Left ventricle myocardium inferior (tissue), 1 donor: ENCODE results near the gene SYNPR. TPM values are rescaled to one million over a fixed set of nuclear protein-coding genes. Genes with fewer than 3 reads are reported as not detected.

ENCODE experiments used
- DNase-seq: peaks from one replicate; pipeline ENCODE4 v3.0.0-alpha.2; 2020
- H3K27ac ChIP-seq: fragments of 200-600 bp; replicated peaks from 2 replicates; pipeline ENCODE4 v1.8.0; 2021
- H3K27me3 ChIP-seq: fragments of 200-600 bp; 2 replicates; pipeline ENCODE4 v1.8.0; 2021; ENCODE audit warnings: low read depth
- H3K36me3 ChIP-seq: fragments of 200-600 bp; 2 replicates; pipeline ENCODE4 v1.8.0; 2021
- H3K4me1 ChIP-seq: fragments of 200-600 bp; 2 replicates; pipeline ENCODE4 v1.8.0; 2021
- H3K4me3 ChIP-seq: fragments of 200-600 bp; 2 replicates; pipeline ENCODE4 v1.8.0; 2021; ENCODE audit warnings: mild to moderate bottlenecking, moderate library complexity
- H3K9me3 ChIP-seq: fragments of 200-600 bp; replicated peaks from 2 replicates; pipeline ENCODE4 v1.8.0; 2021
- intact Hi-C: fragments of 100-400 bp; cut with micrococcal nuclease; formaldehyde crosslinking; loops from one replicate; pipeline ENCODE4 v1.11.0; 2022
- total RNA-seq: library from RNA; stranded (reverse); fragmentation: NEBNext Ultra II Directional; extraction: Animal tissue kit (Norgen Biotek cat#: 25700); gene quantifications from one replicate; pipeline ENCODE4 v1.2.1, GENCODE V29; 2021
- TF ChIP-seq, protein P1 (sequence below): fragments of 200-600 bp; IDR thresholded peaks from 2 replicates; pipeline ENCODE4 v1.8.0; 2021; ENCODE audit warnings: antibody characterized with exemption, mild to moderate bottlenecking, borderline replicate concordance
- donor health status: DM: no; HTN: yes; CAD: no; lungs with severe emphysema.

Gene SYNPR
- total RNA-seq, 1 donor from 2014 or later: 0.93 TPM

DNA sequence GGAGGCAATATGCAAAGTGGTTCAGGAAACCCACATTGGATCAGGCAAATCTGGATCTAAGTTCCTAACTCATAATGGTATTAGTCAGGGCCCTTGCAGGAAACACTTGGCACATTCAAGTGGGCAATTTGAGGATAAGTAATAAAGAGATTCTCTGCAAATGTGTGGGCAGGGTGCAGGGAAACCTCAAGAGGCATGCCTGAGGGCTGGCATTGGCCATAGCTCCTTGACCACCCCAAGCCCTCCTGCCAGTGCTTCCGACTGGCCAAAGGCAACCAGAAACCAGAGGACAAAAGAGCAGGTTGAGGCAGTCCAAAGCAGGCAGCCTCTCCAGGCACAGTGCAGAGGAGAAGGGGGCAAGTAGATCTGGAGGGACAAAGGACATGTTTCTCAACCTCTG, 243.5 kb downstream of the SYNPR start:
- H3K4me3 ChIP-seq: no peak overlapping the region
- no peak for DNase-seq
- no peaks in the 10 kb centered on the region for H3K36me3 ChIP-seq
- H3K9me3 ChIP-seq: no peaks in the 10 kb centered on the region
- H3K27me3 ChIP-seq: peaks cover 27% of the 10 kb centered on the region
- no peaks in the 10 kb centered on the region for H3K4me1 ChIP-seq
- TF ChIP-seq, protein P1, sequence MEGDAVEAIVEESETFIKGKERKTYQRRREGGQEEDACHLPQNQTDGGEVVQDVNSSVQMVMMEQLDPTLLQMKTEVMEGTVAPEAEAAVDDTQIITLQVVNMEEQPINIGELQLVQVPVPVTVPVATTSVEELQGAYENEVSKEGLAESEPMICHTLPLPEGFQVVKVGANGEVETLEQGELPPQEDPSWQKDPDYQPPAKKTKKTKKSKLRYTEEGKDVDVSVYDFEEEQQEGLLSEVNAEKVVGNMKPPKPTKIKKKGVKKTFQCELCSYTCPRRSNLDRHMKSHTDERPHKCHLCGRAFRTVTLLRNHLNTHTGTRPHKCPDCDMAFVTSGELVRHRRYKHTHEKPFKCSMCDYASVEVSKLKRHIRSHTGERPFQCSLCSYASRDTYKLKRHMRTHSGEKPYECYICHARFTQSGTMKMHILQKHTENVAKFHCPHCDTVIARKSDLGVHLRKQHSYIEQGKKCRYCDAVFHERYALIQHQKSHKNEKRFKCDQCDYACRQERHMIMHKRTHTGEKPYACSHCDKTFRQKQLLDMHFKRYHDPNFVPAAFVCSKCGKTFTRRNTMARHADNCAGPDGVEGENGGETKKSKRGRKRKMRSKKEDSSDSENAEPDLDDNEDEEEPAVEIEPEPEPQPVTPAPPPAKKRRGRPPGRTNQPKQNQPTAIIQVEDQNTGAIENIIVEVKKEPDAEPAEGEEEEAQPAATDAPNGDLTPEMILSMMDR: no peak
- intact Hi-C loops: no loop called here
- H3K27ac ChIP-seq: no peak overlapping the region

DNA sequence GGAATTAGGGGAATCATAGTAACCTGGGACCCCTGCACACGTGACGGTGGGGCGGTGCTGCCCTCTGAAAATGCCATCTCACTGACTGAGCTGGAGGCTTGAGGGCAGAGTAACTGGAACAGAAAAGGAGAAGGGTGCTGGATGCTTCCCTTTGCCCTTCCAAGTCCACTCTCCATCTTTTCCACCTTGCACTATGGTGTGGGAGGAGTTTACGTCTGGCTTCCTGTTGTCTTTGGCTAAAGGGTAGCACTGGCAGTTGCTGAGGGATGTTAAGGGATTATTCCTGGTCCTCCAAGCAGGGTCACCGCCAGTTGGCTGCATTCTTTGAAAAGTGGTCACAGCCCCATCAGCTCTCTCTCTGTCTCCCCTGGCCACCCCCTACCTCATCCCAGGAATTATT, 245.0 kb downstream of the SYNPR start:
- TF ChIP-seq, protein P1: no peak

DNA sequence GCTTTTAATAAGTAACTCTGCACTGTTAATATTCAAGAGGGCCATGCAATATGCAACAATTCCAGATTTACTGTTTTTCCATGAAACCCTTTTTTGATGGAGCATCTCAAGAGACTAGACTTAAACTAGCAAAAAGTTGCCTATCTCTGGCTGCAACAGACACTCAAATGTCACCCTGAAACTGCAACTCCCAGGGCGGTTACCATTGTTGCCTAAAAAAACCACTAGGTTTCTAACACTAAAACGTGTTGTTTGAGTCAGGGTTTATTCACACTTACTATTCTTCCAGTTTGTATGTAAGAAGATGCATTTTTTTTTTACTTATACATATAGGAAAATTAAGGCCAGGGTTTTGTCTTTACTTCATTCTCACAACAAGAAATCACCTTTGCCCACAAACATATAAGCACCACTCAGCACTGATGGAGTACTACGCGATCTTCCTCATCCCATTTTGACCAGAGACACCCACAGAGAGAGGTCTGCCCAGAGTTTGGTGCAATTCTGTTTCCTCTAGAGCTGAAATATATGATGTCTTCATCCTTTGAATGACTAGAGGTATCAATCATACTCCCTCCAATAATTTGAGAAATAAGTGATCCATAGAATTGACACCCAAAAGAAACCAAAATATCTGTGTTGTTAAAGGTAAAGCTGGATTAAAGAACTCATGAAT, 250.4 kb downstream of the SYNPR start:
- H3K4me3 ChIP-seq: no peak overlapping the region
- H3K36me3 ChIP-seq: no peaks in the 10 kb centered on the region
- no peak overlapping the region for H3K27ac ChIP-seq
- H3K4me1 ChIP-seq: no peaks in the 10 kb centered on the region
- H3K27me3 ChIP-seq: peaks cover 9% of the 10 kb centered on the region
- no peaks in the 10 kb centered on the region for H3K9me3 ChIP-seq
- intact Hi-C loops: no loop called here
- no peak for DNase-seq
- TF ChIP-seq, protein P1: no peak

More for the DNA sequence above, 245.0 kb downstream of the SYNPR start:
- Histone ChIP-seq H3K27me3 (peaks cover 22% of the 10 kb centered on the region), H3K36me3 (no peaks in the 10 kb centered on the region), H3K4me3 (no peak overlapping the region), H3K27ac (no peak overlapping the region), H3K4me1 (no peaks in the 10 kb centered on the region), H3K9me3 (no peaks in the 10 kb centered on the region)
- no peak for DNase-seq
- intact Hi-C loops: no loop called here

DNA sequence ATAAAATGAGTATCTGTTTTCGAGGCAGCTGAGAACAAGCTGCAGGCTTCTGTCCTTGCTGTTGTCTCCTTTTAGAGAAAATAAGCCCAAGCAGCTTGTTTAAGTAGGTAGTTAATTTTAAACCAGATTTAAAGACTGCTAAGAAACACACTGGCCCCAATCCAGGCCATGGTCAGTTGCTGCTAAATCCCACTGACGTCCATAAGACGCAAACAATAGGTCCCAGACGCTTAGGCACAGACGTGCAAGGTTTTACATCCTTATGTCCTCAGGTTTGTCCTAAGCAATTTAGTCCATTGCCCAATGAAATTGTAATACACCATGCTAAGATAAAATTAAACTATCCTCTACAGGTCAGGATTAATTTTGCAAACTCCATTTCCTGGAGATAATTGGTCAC, 254.4 kb downstream of the SYNPR start:
- no peaks in the 10 kb centered on the region for H3K36me3 ChIP-seq
- peaks cover 9% of the 10 kb centered on the region for H3K27me3 ChIP-seq
- no peak for DNase-seq
- H3K27ac ChIP-seq: no peak overlapping the region
- TF ChIP-seq, protein P1: no peak
- no peak overlapping the region for H3K4me3 ChIP-seq
- H3K4me1 ChIP-seq: no peaks in the 10 kb centered on the region
- H3K9me3 ChIP-seq: no peaks in the 10 kb centered on the region
- intact Hi-C loops: no loop called here

DNA sequence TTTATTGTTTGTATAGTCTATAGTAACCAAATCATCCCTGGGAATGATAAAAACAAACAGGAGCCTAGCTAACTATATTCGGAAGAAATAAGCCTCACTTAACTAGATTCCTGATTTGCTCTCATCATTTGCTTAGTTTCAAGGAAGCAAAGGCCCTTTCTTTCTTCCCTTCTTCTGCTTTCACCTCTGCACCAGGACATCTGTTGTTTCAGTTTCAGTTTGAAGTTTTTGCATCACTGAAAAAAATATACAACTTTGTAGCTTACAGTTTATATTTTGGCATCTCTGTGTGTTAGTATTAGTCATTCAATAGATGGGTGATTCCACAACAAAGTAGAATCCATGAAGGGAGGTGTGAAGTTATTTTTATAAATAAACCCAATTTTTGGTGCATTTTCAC, 260.8 kb downstream of the SYNPR start:
- no peaks in the 10 kb centered on the region for H3K27me3 ChIP-seq
- intact Hi-C loops: no loop called here
- no peak overlapping the region for H3K27ac ChIP-seq
- TF ChIP-seq, protein P1: no peak
- H3K9me3 ChIP-seq: no peaks in the 10 kb centered on the region
- DNase-seq: no peak
- peaks cover 7% of the 10 kb centered on the region for H3K4me1 ChIP-seq
- H3K4me3 ChIP-seq: no peak overlapping the region
- no peaks in the 10 kb centered on the region for H3K36me3 ChIP-seq
